Activated effector memory CD4-positive, alpha-beta T cell treated with anti-CD3 and anti-CD28 coated beads, Interleukin-2, amount 50 U/mL, for 16 hours (primary cell): ENCODE results near the gene MGMT.

Experiments used
- DNase-seq: peaks from one replicate; pipeline ENCODE4 v3.0.0-alpha.2; 2020

The MGMT gene

DNA sequence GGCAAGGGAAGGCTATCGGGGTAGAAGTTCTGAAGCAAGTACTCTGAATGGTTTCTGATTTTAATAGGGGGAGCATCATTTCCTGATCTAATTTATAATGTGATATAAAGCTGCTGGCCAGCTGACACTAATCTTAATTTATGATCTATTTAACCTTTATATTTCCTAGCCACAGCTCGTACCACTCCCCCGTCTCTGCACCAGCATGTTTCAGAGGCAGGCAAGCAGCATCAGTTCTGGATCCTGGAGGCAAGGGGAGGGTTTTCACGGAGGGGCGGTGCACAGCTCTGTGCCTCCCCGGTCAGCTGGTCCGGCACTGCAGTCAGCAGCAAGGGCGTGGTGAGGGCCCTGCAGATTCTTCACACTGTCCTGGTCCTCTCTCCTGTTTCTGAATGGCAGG lies 30.0 kb downstream of the MGMT start:
- no peak for DNase-seq

GRCh38 chr10:129498680-129499079 lies 31.6 kb downstream of the MGMT start:
- no peak for DNase-seq

DNA sequence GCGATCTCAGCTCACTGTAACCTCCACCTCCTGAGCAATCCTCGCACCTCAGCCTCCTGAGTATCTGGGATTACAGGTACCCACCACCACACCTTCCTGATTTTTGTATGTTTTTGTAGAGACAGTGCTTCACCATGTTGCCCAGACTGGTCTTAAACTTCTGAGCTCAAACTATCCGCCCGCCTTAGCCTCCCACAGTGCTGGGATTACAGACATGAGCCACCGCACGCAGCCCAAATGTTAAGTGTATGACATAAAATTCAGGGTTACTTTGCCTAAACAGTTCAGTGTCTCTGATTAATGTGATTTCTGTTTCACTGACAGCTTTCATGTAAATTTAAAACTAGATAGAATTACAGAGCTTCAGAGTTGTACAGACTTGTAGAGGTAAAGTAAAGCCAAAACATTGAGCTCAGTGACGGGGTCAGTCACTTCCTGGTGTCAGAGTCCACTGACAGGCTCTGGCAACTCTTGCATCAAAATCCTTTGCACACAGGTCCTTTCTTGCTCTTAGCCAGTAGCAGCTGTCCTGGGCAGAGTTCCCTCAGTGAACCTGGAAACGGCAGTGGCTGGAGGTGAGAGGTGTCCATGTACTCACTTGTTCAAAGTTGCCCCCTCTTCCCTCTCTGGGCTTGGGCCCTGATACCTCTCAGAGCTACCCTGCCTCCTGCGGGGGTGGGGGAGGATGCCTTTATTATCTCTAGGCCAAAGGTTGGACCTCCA lies 33.7 kb downstream of the MGMT start:
- DNase-seq, result no peak

- no peak for DNase-seq
Measured at GRCh38 chr10:129501652-129502436, 34.8 kb downstream of the MGMT start.

DNA sequence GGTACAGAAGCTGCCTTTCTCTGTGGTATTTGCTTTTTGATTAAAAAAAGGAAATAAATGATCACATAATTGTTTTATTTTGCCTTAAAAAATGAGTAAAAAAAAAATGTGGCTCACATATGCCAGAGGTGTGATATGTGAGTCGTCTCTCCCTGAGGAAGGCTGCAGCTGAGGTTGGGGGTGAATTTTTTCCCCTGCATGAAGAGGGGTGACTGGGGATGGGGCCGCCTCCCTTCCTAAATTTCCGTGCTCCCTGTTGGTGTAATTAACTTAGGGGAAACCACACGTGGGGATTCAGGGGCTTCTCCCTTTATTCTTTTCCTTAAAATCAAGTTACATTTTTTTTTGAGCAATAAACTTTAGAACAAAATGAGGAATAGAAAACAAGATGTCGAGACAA lies 35.4 kb downstream of the MGMT start:
- DNase-seq, result no peak

- no peak for DNase-seq
Measured at GRCh38 chr10:129505500-129506075, 38.5 kb downstream of the MGMT start.

DNA sequence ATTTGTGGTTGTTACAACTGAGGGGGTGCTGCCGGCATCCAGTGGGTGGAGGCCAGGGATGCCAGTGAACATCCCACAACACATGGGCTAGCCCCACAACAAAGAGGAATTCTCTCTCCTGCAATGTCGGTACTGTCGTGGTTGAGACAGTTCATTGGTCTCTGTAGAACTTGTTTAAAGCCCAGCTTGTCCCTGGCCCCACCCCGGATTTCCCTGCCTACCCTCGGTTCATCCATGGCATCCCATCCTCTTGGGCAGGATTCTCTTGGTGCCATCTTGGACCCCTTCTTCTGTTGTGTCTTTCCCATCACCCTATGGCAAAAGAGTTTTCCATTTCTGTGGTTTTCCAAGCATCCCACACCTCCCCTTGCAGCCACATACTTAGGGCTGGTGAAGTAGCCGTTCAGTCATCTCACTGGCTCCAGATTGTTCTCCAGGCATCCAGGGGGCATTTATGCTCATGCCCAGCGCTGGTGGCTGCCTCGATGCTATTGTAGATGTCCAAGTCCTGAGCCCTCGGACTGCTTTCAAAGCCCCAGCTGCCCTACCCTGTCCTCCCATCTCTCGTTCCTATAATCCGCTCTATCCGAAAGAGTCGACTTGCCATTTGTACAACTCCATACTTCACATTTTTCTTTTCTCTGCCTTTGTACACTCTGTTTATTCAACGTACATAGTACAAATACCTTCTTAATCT lies 39.2 kb downstream of the MGMT start:
- DNase-seq, result no peak

DNA sequence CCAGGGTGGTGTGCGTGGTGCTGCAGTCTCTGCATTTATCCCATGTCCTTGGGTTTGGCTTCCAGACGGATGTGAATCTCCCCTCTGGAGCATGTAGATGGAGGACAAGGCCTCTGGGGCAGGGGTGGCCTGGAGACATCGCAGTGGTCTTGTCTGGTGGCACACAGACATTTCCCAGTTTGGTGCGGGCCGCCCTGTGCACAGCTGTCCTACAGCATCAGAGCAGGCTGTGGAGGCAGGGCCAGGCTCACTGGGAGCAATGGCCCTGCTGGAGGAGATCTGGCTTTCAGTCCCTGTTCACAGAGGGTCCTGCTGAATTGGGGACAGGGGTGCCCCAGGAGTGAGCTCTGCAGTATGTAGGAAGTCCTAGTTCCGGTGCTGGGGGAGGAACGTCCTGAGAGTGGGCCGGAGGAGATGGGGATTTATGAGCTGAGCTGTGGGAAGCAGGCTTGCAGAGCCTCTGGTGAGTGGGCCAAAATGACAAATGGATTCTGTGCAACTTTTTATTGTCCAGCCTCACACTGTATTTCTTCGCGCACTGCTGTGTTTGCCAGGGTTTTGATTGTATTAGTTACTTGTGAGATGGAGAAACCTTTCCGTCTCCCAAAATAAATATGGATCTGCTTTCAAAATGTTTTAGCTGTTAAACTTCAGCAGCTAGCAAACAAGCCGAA lies 40.3 kb downstream of the MGMT start:
- DNase-seq, result no peak

DNA sequence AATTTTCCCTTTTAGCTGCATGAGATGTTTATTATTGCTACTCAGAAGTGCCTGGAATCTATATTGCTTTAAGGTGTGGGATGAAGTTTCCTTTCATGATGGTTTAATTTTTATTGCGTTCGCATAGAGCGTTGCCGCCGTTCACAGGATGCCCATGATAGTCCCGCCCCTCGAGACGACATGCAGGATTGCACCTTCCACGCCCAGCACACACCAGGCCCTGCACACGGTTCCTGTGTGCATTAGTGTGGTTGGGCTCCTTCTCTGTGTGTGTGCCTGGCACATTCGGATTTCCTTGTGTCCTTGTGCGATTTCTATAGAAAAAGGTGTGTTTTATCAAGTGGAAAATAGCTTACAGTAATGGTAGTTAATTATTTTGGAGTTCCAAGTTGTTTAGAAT lies 42.1 kb downstream of the MGMT start:
- DNase-seq, result no peak

DNA sequence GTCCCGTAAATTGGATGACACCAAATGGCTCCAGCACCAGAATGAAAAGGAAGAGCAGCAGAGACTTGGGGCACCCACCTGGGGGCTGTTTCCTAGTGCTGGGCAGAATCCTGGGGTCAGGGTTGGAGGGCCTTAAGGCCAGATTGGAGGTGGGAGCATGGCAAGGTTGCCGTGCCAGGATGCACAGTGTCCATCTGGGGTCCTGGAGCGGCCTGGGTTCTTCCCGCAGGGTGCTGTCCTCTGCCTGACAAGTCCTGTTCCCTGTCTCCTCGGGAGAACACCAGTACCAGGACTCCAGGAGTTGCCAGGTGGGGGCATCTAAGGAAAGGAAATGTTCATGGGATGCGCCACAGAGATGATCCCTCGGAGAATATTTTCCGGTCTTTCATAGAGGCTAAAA lies 42.8 kb downstream of the MGMT start:
- DNase-seq, result no peak

GRCh38 chr10:129511086-129511485 lies 44.0 kb downstream of the MGMT start:
- no peak for DNase-seq

- DNase-seq, result no peak
Measured at GRCh38 chr10:129511758-129512157, 44.7 kb downstream of the MGMT start.

GRCh38 chr10:129513312-129513711 lies 46.3 kb downstream of the MGMT start:
- DNase-seq, result no peak

GRCh38 chr10:129514568-129515451 lies 47.8 kb downstream of the MGMT start:
- no peak for DNase-seq

- DNase-seq, result no peak
Measured at GRCh38 chr10:129516846-129517679, 50.0 kb downstream of the MGMT start.

DNA sequence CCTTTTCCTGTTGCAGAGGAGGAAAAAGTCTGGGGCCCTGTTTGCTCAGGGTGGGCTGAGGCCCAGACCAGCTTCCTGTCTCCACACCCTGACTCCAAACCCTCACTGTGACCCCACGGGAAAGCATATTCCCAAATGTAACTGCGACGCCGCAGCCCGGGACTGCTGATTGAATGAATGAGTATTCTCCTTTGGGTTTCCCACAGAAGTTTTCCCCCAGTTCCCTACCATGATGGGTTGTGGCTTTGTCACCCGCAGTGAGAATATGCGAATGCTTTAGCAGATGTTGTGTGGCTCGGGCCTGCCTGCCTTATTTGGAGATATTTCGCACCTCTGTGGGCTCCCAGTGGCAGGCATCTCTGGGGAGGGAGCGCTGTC lies 50.6 kb downstream of the MGMT start:
- no peak for DNase-seq

DNA sequence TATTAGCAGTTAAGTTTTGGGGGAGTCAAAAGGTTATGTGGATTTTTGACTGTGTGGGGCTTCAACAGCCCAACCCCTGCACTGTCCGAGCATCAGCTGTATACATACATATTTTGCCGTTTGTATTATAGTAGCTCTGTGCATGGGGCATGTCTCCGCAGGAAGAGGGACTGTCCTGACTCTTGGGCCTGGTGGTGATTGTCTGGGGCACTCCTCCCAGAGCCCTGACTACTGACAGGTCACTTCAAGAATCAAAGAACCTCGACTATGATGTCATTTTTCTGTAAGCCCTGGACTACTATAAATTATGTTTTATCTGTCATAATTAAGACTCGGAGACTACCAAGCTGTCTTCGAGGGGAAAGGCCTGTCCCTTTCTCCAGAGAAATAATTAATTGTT lies 51.8 kb downstream of the MGMT start:
- DNase-seq, result no peak

DNA sequence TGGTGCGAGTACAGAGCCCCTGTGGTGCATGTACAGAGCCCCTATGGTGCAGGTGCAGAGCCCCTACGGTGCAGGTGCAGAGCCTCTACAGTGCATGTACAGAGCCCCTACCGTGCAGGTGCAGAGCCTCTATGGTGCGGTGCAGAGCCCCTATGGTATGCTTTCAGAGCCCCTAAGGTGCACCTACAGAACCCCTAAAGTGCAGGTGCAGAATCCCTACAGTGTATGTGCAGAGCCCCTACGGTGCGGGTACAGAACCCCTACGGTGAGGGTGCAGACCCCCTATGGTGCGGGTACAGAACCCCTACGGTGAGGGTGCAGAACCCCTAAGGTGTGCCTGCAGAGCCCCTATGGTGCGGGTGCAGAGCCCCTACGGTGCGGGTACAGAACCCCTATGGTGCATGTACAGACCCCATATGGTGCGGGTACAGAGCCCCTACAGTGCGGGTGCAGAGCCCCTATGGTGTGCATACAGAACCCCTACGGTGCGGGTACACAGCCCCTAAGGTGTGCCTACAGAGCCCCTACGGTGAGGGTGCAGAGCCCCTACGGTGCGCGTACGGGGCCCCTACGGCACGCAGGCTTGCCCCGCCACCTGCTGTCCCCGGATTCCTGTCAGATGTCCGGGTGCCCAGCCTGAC lies 53.5 kb downstream of the MGMT start:
- DNase-seq, result no peak

DNA sequence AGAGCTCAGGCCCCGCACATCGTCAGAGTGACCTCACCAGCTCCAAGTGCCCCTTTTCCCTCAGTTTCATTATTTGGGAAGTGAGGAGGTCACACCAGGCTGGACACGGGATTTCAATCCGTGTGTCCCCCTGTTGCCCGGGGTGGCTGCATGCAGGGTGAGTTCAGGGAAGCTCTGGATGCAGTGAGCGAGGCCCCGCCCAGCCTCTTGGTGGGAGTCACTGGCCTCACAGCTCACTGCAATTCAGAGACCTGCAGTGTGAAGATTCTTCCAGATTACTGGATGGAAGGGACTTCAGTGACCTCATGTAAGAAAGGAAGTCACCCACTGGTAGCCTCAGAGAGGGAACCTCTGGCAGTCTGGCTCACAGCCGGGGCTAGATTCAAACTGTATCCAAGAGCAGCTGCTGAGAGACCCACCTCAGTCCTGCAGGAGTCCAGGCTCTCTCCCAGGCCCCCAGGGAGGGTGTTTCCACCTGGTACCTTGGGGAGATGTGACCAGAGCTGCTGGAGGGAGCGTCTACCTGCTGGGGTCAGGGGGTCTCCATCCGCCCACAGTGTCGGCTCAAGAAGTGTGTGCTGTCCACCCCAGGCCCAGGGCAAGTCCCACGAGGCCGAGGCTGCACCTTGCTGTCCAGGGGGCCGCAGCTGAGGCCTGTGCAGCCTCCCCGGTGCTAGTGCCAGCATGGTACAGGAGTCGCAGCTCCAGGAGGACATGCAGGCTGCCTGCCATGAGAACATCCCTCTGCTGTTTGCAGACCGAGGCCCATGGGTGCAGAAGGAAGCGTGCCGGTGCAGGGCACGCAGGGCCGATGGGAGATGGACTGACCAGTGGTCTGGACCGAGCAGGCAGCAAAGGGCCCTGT lies 54.4 kb downstream of the MGMT start:
- DNase-seq, result no peak
